ENCODE measurements around the gene NAIF1.

GRCh38 chr9:128102196-128102595 is 35.1 kb upstream of the NAIF1 start:
- TF ChIP-seq CTCF (IDR thresholded peaks at IDR 0.05) (no peak), EZH2 (IDR thresholded peaks at IDR 0.05) (no peak), EZH2phosphoT487 (IDR thresholded peaks at IDR 0.05) (no peak)
